IMR-90 (cell line): ENCODE results near the gene WDR5. TPM values are rescaled to one million over a fixed set of nuclear protein-coding genes. Genes with fewer than 3 reads are reported as not detected.

Source experiments
- ATAC-seq: fragments of 200-7000 bp; cut with Tn5 transposase; 2 replicates; pipeline ENCODE4 v1.9.1; 2020; ENCODE audit warnings: low read depth, mild to moderate bottlenecking, moderate library complexity
- BruUV-seq: library from RNA; stranded (reverse); fragments of 400-500 nt; replicated peaks from 2 replicates; lab custom pipeline; 2021; lab: Mats Ljungman, UMichigan
- CTCF ChIA-PET: fragments of 300-600 bp; formaldehyde crosslinking; extraction: SDS; loops from one replicate; lab custom pipeline; 2021; ENCODE audit warnings: antibody characterized with exemption; lab: Yijun Ruan, JAX
- POLR2A ChIA-PET: fragments of 300-600 bp; sonication (Branson Sonifier 250); formaldehyde crosslinking; loops from one replicate; lab custom pipeline; 2022; ENCODE audit warnings: antibody characterized with exemption; ENCODE audit not compliant: unreplicated experiment; lab: Charles Lee
- DNase-seq: peaks from one replicate; pipeline ENCODE4 v3.0.0; 2013
- H2AFZ ChIP-seq: replicated peaks from 2 replicates; pipeline ENCODE3; 2013; ENCODE audit warnings: low read length, mild to moderate bottlenecking; ENCODE audit not compliant: poor library complexity
- H2AK5ac ChIP-seq: 2 replicates; pipeline ENCODE4 v1.6.1; 2013; ENCODE audit warnings: low read depth, low read length, inconsistent platforms
- H2AK9ac ChIP-seq: replicated peaks from 2 replicates; pipeline ENCODE3; 2013; ENCODE audit warnings: mild to moderate bottlenecking, low read depth, low read length, moderate library complexity; ENCODE audit not compliant: poor library complexity
- H2BK120ac ChIP-seq: 2 replicates; pipeline ENCODE4 v1.6.1; 2013; ENCODE audit warnings: low read depth, low read length, inconsistent platforms
- H2BK15ac ChIP-seq: 3 replicates; pipeline ENCODE4 v1.6.1; 2013; ENCODE audit warnings: low read depth, low read length, inconsistent platforms
- H2BK20ac ChIP-seq: 2 replicates; pipeline ENCODE4 v1.6.1; 2013; ENCODE audit warnings: low read depth, mild to moderate bottlenecking, inconsistent platforms, low read length, moderate library complexity
- H2BK5ac ChIP-seq: 2 replicates; pipeline ENCODE4 v1.6.1; 2013; ENCODE audit warnings: mild to moderate bottlenecking, low read depth, low read length, inconsistent platforms; ENCODE audit not compliant: poor library complexity, severe bottlenecking
- H3K14ac ChIP-seq: replicated peaks from 2 replicates; pipeline ENCODE4 v1.6.1; 2013; ENCODE audit warnings: low read depth, low read length, inconsistent platforms
- H3K18ac ChIP-seq: 2 replicates; pipeline ENCODE4 v1.6.1; 2013; ENCODE audit warnings: low read depth, low read length, control low read depth
- H3K23ac ChIP-seq: 2 replicates; pipeline ENCODE4 v1.6.1; 2013; ENCODE audit warnings: low read depth, low read length, inconsistent platforms
- H3K27ac ChIP-seq: 2 replicates; pipeline ENCODE4 v1.5.1; 2013; ENCODE audit warnings: mild to moderate bottlenecking, control low read depth, low read length; ENCODE audit not compliant: insufficient read depth
- H3K27me3 ChIP-seq: 2 replicates; pipeline ENCODE4 v1.6.1; 2013; ENCODE audit warnings: low read length; ENCODE audit not compliant: control insufficient read depth, insufficient read depth
- H3K36me3 ChIP-seq: 2 replicates; pipeline ENCODE4 v1.6.1; 2013; ENCODE audit warnings: low read length, mixed read lengths; ENCODE audit not compliant: control insufficient read depth, insufficient read depth
- H3K4ac ChIP-seq: 2 replicates; pipeline ENCODE4 v1.6.1; 2013; ENCODE audit warnings: low read depth, low read length, inconsistent platforms
- H3K4me1 ChIP-seq: 2 replicates; pipeline ENCODE4 v1.6.1; 2013; ENCODE audit warnings: low read length, mixed read lengths; ENCODE audit not compliant: control insufficient read depth, insufficient read depth
- H3K4me2 ChIP-seq: 2 replicates; pipeline ENCODE4 v1.6.1; 2013; ENCODE audit warnings: low read depth, mild to moderate bottlenecking, control low read depth, low read length, moderate library complexity
- H3K4me3 ChIP-seq: 2 replicates; pipeline ENCODE4 v1.5.1; 2013; ENCODE audit warnings: low read depth, mild to moderate bottlenecking, control low read depth, low read length, moderate library complexity; ENCODE audit not compliant: insufficient read depth
- H3K56ac ChIP-seq: 2 replicates; pipeline ENCODE4 v1.6.1; 2013; ENCODE audit warnings: low read length, inconsistent platforms; ENCODE audit not compliant: insufficient read depth; ENCODE audit errors: extremely low read depth
- H3K79me1 ChIP-seq, 2 experiments: 2 replicates each; pipeline ENCODE4 v1.6.1; 2013; ENCODE audit warnings: low read length in 2 of 2, inconsistent platforms in 1 of 2, low read depth in 1 of 2
- H3K9ac ChIP-seq: 2 replicates; pipeline ENCODE4 v1.6.1; 2013; ENCODE audit warnings: low read depth, low read length, control low read depth
- H3K9me1 ChIP-seq: 2 replicates; pipeline ENCODE4 v1.6.1; 2013; ENCODE audit warnings: low read length, inconsistent platforms; ENCODE audit not compliant: insufficient read depth
- H3K9me3 ChIP-seq: 2 replicates; pipeline ENCODE4 v1.6.1; 2013; ENCODE audit warnings: low read length; ENCODE audit not compliant: control insufficient read depth, insufficient read depth
- H4K20me1 ChIP-seq: 2 replicates; pipeline ENCODE4 v1.6.1; 2013; ENCODE audit warnings: low read length, inconsistent platforms; ENCODE audit not compliant: insufficient read depth
- H4K5ac ChIP-seq: 2 replicates; pipeline ENCODE4 v1.6.1; 2013; ENCODE audit warnings: mild to moderate bottlenecking, low read depth, low read length, control low read depth
- H4K8ac ChIP-seq, 2 experiments: 2 replicates each; pipeline ENCODE4 v1.6.1; 2013; ENCODE audit warnings: low read depth in 2 of 2, low read length in 2 of 2, control low read depth in 1 of 2, inconsistent platforms in 1 of 2
- H4K91ac ChIP-seq: 2 replicates; pipeline ENCODE4 v1.6.1; 2013; ENCODE audit warnings: low read depth, low read length, inconsistent platforms; ENCODE audit not compliant: insufficient read depth
- BHLHE40 ChIP-seq: fragments of 150-350 bp; IDR thresholded peaks from 2 replicates; pipeline ENCODE4 v1.6.1; 2016; ENCODE audit warnings: mild to moderate bottlenecking, low read depth, low read length
- CEBPB ChIP-seq: IDR thresholded peaks from 2 replicates; pipeline ENCODE4 v1.6.1; 2012; ENCODE audit warnings: low read depth, low read length, improper control_type of control experiment
- CHD1 ChIP-seq: IDR thresholded peaks from 2 replicates; pipeline ENCODE4 v1.6.1; 2012; ENCODE audit warnings: low read depth, low read length, improper control_type of control experiment
- CTCF ChIP-seq: conservative IDR thresholded peaks from 2 replicates; pipeline ENCODE4 v1.5.1; 2012; ENCODE audit warnings: mild to moderate bottlenecking, low read depth, low read length, improper control_type of control experiment
- ELK1 ChIP-seq: fragments of 150-350 bp; IDR thresholded peaks from 2 replicates; pipeline ENCODE4 v1.6.1; 2016; ENCODE audit warnings: low read depth, mild to moderate bottlenecking, low read length, moderate library complexity, borderline replicate concordance
- FOS ChIP-seq: fragments of 150-350 bp; IDR thresholded peaks from 2 replicates; pipeline ENCODE4 v1.6.1; 2016; ENCODE audit warnings: low read depth, low read length
- MAFK ChIP-seq: IDR thresholded peaks from 2 replicates; pipeline ENCODE4 v1.6.1; 2012; ENCODE audit warnings: low read depth, low read length, improper control_type of control experiment
- MAZ ChIP-seq: IDR thresholded peaks from 2 replicates; pipeline ENCODE4 v1.6.1; 2012; ENCODE audit warnings: low read depth, mild to moderate bottlenecking, low read length, improper control_type of control experiment, moderate library complexity, borderline replicate concordance
- MXI1 ChIP-seq: IDR thresholded peaks from 2 replicates; pipeline ENCODE4 v1.6.1; 2012; ENCODE audit warnings: low read depth, mild to moderate bottlenecking, low read length, moderate library complexity, borderline replicate concordance
- NFE2L2 ChIP-seq: fragments of 150-350 bp; IDR thresholded peaks from 2 replicates; pipeline ENCODE4 v1.6.1; 2016; ENCODE audit warnings: low read depth, mild to moderate bottlenecking, low read length
- POLR2A ChIP-seq: IDR thresholded peaks from 2 replicates; pipeline ENCODE4 v1.6.1; 2012; ENCODE audit warnings: mild to moderate bottlenecking, low read depth, low read length
- RAD21 ChIP-seq: IDR thresholded peaks from 2 replicates; pipeline ENCODE4 v1.6.1; 2012; ENCODE audit warnings: low read length, improper control_type of control experiment
- RCOR1 ChIP-seq: IDR thresholded peaks from 2 replicates; pipeline ENCODE4 v1.6.1; 2012; ENCODE audit warnings: mild to moderate bottlenecking, low read length, improper control_type of control experiment; ENCODE audit not compliant: insufficient replicate concordance
- RFX5 ChIP-seq: IDR thresholded peaks from 2 replicates; pipeline ENCODE4 v1.8.0; 2012; ENCODE audit warnings: low read depth, mild to moderate bottlenecking, low read length, moderate library complexity
- SMC3 ChIP-seq: fragments of 150-350 bp; IDR thresholded peaks from 2 replicates; pipeline ENCODE4 v1.6.1; 2016; ENCODE audit warnings: low read depth, mild to moderate bottlenecking, antibody characterized with exemption, low read length, moderate library complexity
- USF2 ChIP-seq: fragments of 150-350 bp; IDR thresholded peaks from 2 replicates; pipeline ENCODE4 v1.6.1; 2017; ENCODE audit warnings: mild to moderate bottlenecking, antibody characterized with exemption, low read length, low read depth
- WGBS, 2 experiments: methylation state at CpG; one replicate each; pipeline versions ENCODE4 v1.1.5 to v1.1.7; 2013; ENCODE audit warnings: missing lambda C conversion rate in 2 of 2; ENCODE audit not compliant: insufficient read length in 1 of 2; ENCODE audit errors: extremely low coverage in 2 of 2; 5-methylcytosine and 5-hydroxymethylcytosine counted together
- dilution Hi-C: fragments of 300-500 bp; cut with HindIII; formaldehyde crosslinking; loops from one replicate; pipeline ENCODE4 v1.14.3; 2018; ENCODE audit warnings: low sequenced_read_pairs; ENCODE audit not compliant: unreplicated experiment
- in situ Hi-C: fragments of 300-500 bp; cut with MboI; formaldehyde crosslinking; loops from 3 replicates; pipeline ENCODE4 v1.14.3; 2019; ENCODE audit warnings: low sequenced_read_pairs, inconsistent platforms, mixed read lengths
- intact Hi-C: fragments of 100-400 bp; cut with micrococcal nuclease; formaldehyde crosslinking; loops from 2 replicates; pipeline ENCODE4 v1.10.0; 2022
- polyA plus RNA-seq, 3 experiments: library from polyadenylated mRNA; depleted of rRNA; stranded (reverse); fragments of >200 nt; gene quantifications; 2 replicates each; pipeline ENCODE4 v1.2.3, GENCODE V29; 2012; ENCODE audit warnings: low replicate concordance in 1 of 3
- total RNA-seq: library from RNA; depleted of rRNA; stranded (reverse); fragments of >200 nt; gene quantifications from 2 replicates; pipeline ENCODE4 v1.2.3, GENCODE V29; 2012

The WDR5 gene
- total and polyA plus RNA-seq, 2 of the 4 experiments (the other 2 are of a cell fraction) = 18.3 to 26.6 TPM

DNA sequence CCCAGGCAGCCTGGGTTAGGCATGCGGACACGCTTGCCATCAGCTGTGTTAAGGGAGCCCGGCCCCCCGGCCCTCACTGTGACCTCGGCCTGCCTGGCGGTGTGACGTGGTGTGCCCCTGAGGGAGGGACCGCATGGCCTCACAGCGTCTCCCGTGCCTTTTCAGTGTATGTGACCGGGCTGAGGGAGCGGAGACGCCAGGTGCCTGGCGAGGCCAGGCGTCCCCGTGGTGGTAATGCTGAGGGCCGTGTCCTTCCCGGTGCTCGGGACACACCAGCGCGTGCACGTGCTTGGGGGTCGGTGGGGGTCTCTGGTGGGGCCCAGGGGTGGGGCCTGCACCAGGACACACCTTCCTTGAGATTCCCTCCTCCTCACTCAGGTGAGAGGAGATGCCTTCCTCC is 17.6 kb downstream of the WDR5 start:
- no peak overlapping the region for H3K18ac ChIP-seq
- no peak overlapping the region for H2BK15ac ChIP-seq
- no peak overlapping the region for H4K91ac ChIP-seq
- H4K8ac ChIP-seq = no peak overlapping the region
- intact Hi-C loops = no loop called here
- no peak overlapping the region for H3K4me2 ChIP-seq
- H3K9me3 ChIP-seq = no peaks in the 10 kb centered on the region
- H3K56ac ChIP-seq = no peak overlapping the region
- H3K36me3 ChIP-seq = peaks cover 84% of the 10 kb centered on the region
- no peak overlapping the region for H3K27ac ChIP-seq
- no peaks in the 10 kb centered on the region; the same call in 1 of the 2 replicates for H4K20me1 ChIP-seq
- H3K14ac ChIP-seq = no peak overlapping the region
- no peak overlapping the region for H3K4me3 ChIP-seq
- H2BK5ac ChIP-seq = no peak overlapping the region
- no peak for DNase-seq
- H3K9me1 ChIP-seq = no peaks in the 10 kb centered on the region; the same call in 1 of the 2 replicates
- ATAC-seq = no peak
- no peak overlapping the region for H2BK20ac ChIP-seq
- H3K9ac ChIP-seq = no peak overlapping the region
- H2AK9ac ChIP-seq = no peak overlapping the region
- dilution Hi-C loops = no loop called here
- TF ChIP-seq RFX5 (no peak), ELK1 (no peak), MAZ (no peak), RCOR1 (no peak), FOS (no peak), MXI1 (no peak), MAFK (no peak), BHLHE40 (no peak), CTCF (no peak), NFE2L2 (no peak), SMC3 (no peak), CEBPB (no peak), CHD1 (no peak), USF2 (no peak), POLR2A (no peak), RAD21 (no peak)
- no peaks in the 10 kb centered on the region for H3K27me3 ChIP-seq
- WGBS, 2 experiments = 100% methylated on average over 6 of the region's 23 CpGs; no CpG with 5 or more reads in 1 of the 2 experiments
- H2AFZ ChIP-seq = no peak overlapping the region
- H2AK5ac ChIP-seq = no peak overlapping the region
- peaks cover 4 to 13% of the 10 kb centered on the region in 2 experiments; a peak in 2 of 4 replicates for H3K79me1 ChIP-seq
- no peak overlapping the region for H4K5ac ChIP-seq
- ChIA-PET POLR2A (no interaction called here), CTCF (no interaction called here)
- no peaks in the 10 kb centered on the region for H3K4me1 ChIP-seq
- H3K4ac ChIP-seq = no peak overlapping the region
- no peak overlapping the region for H3K23ac ChIP-seq
- in situ Hi-C loops = no loop called here
- BruUV-seq = no TSS peak
- no peak overlapping the region for H2BK120ac ChIP-seq
